DND-41 (cell line): ENCODE results near the gene MAU2.

Experiments
- ATAC-seq: fragments of 200-7000 bp; cut with Tn5 transposase; 3 replicates; pipeline ENCODE4 v1.9.1; 2021; ENCODE audit warnings: low read depth; ENCODE audit not compliant: insufficient read depth
- DNase-seq: peaks from one replicate; pipeline ENCODE4 v3.0.0-alpha.2; 2020
- H2AFZ ChIP-seq: 2 replicates; pipeline ENCODE4 v1.6.0; 2012; ENCODE audit warnings: low read depth, low read length
- H3K27ac ChIP-seq: 2 replicates; pipeline ENCODE4 v1.5.1; 2012; ENCODE audit warnings: low read length, inconsistent platforms
- H3K27me3 ChIP-seq: fragments of 200-600 bp; sonication (generic); 2 replicates; pipeline ENCODE4 v1.6.0; 2012; ENCODE audit warnings: low read length, mild to moderate bottlenecking, inconsistent platforms; ENCODE audit not compliant: insufficient read depth, poor library complexity
- H3K36me3 ChIP-seq: 2 replicates; pipeline ENCODE4 v1.5.1; 2012; ENCODE audit warnings: low read length, inconsistent platforms; ENCODE audit not compliant: insufficient read depth
- H3K4me1 ChIP-seq: 2 replicates; pipeline ENCODE4 v1.5.1; 2012; ENCODE audit warnings: mild to moderate bottlenecking, low read length; ENCODE audit not compliant: insufficient read depth
- H3K4me2 ChIP-seq: 2 replicates; pipeline ENCODE4 v1.6.0; 2012; ENCODE audit warnings: mild to moderate bottlenecking, moderate library complexity, low read length, inconsistent platforms; ENCODE audit not compliant: insufficient read depth
- H3K4me3 ChIP-seq, 2 experiments: fragments of 200-600 bp in 1 of 2; shearing (Covaris generic) in 1 of 2; 2 replicates each; pipeline ENCODE4 v1.5.1; 2012 to 2016; ENCODE audit warnings: inconsistent platforms in 2 of 2, low read length in 2 of 2, mild to moderate bottlenecking in 2 of 2, low read depth in 1 of 2, moderate library complexity in 1 of 2
- H3K79me2 ChIP-seq: 2 replicates; pipeline ENCODE4 v1.6.0; 2012; ENCODE audit warnings: low read length, inconsistent platforms; ENCODE audit not compliant: insufficient read depth
- H3K9ac ChIP-seq: 2 replicates; pipeline ENCODE4 v1.6.0; 2012; ENCODE audit warnings: low read depth, mild to moderate bottlenecking, inconsistent platforms, low read length, moderate library complexity
- H3K9me3 ChIP-seq: 2 replicates; pipeline ENCODE4 v1.5.1; 2012; ENCODE audit warnings: low read length, moderate library complexity, mild to moderate bottlenecking, inconsistent platforms; ENCODE audit not compliant: insufficient read depth, severe bottlenecking
- H4K20me1 ChIP-seq: 2 replicates; pipeline ENCODE4 v1.6.0; 2012; ENCODE audit warnings: low read length; ENCODE audit not compliant: insufficient read depth
- EZH2 ChIP-seq: IDR thresholded peaks from 3 replicates; pipeline ENCODE4 v1.6.1; 2012; ENCODE audit warnings: borderline replicate concordance, low read depth, mild to moderate bottlenecking, moderate library complexity, low read length, inconsistent platforms; ENCODE audit not compliant: severe bottlenecking
- TF ChIP-seq, protein P1 (sequence below): IDR thresholded peaks from 2 replicates; pipeline ENCODE4 v1.5.1; 2012; ENCODE audit warnings: borderline replicate concordance, low read length, moderate library complexity, mild to moderate bottlenecking; ENCODE audit not compliant: poor library complexity, severe bottlenecking; ENCODE audit errors: extremely low read depth

The MAU2 gene

GRCh38 chr19:19274716-19275565 is 45.7 kb upstream of the MAU2 start:
- DNase-seq (no peak), ATAC-seq (peak; percentile 26; the same call in 1 of the 3 replicates)
- H3K4me1 ChIP-seq, result no peaks in the 10 kb centered on the region

DNA sequence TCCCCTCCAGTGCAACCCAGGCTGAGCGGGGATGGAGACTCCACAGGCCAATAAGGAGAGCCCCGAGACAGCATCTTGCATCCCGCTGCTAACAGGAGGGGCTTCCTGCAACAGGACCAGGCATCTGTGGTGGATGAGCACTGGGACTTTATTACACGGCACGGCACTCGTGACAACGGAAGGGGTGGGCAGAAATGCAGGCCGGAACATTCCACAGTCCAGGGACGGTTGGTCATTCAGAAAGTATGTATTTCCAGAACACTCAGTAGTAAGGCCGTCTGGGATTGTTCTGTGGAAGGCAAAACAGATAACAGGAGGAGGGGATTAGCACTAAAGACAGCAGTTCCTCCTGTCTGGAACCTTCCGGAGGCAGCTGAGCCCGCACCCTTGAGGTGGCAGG is 44.2 kb upstream of the MAU2 start:
- no peak for TF ChIP-seq EZH2
- TF ChIP-seq, protein P1, sequence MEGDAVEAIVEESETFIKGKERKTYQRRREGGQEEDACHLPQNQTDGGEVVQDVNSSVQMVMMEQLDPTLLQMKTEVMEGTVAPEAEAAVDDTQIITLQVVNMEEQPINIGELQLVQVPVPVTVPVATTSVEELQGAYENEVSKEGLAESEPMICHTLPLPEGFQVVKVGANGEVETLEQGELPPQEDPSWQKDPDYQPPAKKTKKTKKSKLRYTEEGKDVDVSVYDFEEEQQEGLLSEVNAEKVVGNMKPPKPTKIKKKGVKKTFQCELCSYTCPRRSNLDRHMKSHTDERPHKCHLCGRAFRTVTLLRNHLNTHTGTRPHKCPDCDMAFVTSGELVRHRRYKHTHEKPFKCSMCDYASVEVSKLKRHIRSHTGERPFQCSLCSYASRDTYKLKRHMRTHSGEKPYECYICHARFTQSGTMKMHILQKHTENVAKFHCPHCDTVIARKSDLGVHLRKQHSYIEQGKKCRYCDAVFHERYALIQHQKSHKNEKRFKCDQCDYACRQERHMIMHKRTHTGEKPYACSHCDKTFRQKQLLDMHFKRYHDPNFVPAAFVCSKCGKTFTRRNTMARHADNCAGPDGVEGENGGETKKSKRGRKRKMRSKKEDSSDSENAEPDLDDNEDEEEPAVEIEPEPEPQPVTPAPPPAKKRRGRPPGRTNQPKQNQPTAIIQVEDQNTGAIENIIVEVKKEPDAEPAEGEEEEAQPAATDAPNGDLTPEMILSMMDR, result no peak

More at GRCh38 chr19:19274716-19275565, 45.7 kb upstream of the MAU2 start:
- peaks cover 43% of the 10 kb centered on the region for H3K36me3 ChIP-seq
- no peak overlapping the region for H3K4me2 ChIP-seq
- no peaks in the 10 kb centered on the region for H3K79me2 ChIP-seq
- no peak overlapping the region for H2AFZ ChIP-seq
- TF ChIP-seq EZH2, result no peak
- TF ChIP-seq, protein P1, result no peak
- no peak overlapping the region for H3K9ac ChIP-seq
- no peaks in the 10 kb centered on the region for H3K9me3 ChIP-seq
- peaks cover 6% of the 10 kb centered on the region for H4K20me1 ChIP-seq
- H3K27me3 ChIP-seq, result no peaks in the 10 kb centered on the region
- no peak overlapping the region for H3K4me3 ChIP-seq
- no peak overlapping the region for H3K27ac ChIP-seq

GRCh38 chr19:19276851-19277250 is 43.8 kb upstream of the MAU2 start:
- no peaks in the 10 kb centered on the region for H3K9me3 ChIP-seq
- H3K4me2 ChIP-seq, result no peak overlapping the region
- H3K9ac ChIP-seq, result no peak overlapping the region
- H3K36me3 ChIP-seq, result peaks cover 62% of the 10 kb centered on the region
- no peak for DNase-seq
- H3K4me3 ChIP-seq, result no peak overlapping the region
- no peak for ATAC-seq
- no peak overlapping the region for H3K27ac ChIP-seq
- H2AFZ ChIP-seq, result no peak overlapping the region
- H3K4me1 ChIP-seq, result no peaks in the 10 kb centered on the region
- no peaks in the 10 kb centered on the region for H3K79me2 ChIP-seq
- no peaks in the 10 kb centered on the region for H3K27me3 ChIP-seq
- TF ChIP-seq, protein P1, result no peak
- no peak for TF ChIP-seq EZH2
- H4K20me1 ChIP-seq, result peaks cover 6% of the 10 kb centered on the region

More for the DNA sequence above, 44.2 kb upstream of the MAU2 start:
- ATAC-seq (no peak), DNase-seq (no peak)
- Histone ChIP-seq H2AFZ (no peak overlapping the region), H3K27me3 (no peaks in the 10 kb centered on the region), H3K9ac (no peak overlapping the region), H3K79me2 (no peaks in the 10 kb centered on the region), H3K36me3 (peaks cover 57% of the 10 kb centered on the region), H3K27ac (no peak overlapping the region), H3K9me3 (no peaks in the 10 kb centered on the region), H3K4me3 (no peak overlapping the region), H3K4me2 (no peak overlapping the region), H3K4me1 (no peaks in the 10 kb centered on the region), H4K20me1 (peaks cover 6% of the 10 kb centered on the region)
